ENCODE measurements around the gene PLAGL1. TPM values are rescaled to one million over a fixed set of nuclear protein-coding genes. Genes with fewer than 3 reads are reported as not detected.

PLAGL1 gene
- total and polyA plus RNA-seq, 2 of the 8 experiments (the other 6 are each of a cell fraction or from before 2014, with no cell fraction given) = 0.94 to 1.1 TPM

DNA sequence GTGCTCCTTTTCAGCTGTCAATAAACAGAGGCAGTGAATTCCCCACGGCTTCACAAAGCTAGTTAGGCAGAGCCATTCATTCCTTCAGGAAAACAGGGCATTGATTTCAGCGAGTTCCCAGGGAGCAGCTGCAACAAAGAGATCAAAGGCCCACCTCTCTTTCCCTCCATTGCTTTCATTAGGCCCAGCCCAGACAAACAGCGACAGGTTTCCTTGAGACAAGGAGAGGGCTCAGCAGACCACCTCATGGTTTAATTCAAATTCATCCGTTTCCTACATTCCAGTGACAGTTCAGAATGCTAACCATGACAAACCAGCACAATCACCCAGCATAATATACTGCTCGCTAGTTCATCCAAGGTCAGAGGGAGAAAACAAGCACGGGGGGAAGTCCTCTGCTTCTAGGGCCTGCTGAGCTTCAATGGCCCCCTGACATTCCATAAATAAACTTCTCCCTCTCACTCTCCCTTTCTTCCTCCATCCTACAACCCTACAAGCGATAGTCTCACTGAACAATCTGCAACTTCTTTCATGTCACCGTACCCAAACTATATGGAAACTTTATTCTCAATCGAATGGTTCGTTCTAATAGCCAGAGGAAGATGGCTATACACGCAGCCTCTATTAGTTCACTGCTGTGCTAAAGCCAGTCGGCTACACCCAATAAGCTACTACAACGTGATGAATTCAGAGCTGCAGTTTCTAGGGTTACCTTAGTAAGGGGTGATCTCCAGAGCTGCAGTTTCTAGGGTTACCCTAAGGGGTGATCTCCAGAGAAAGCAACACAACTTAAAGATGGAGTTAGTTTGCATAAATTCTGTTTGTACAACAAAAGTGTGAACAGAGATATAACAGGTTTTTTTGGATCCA is 34.7 kb downstream of the PLAGL1 start (continued):
- TF ChIP-seq, protein P1, sequence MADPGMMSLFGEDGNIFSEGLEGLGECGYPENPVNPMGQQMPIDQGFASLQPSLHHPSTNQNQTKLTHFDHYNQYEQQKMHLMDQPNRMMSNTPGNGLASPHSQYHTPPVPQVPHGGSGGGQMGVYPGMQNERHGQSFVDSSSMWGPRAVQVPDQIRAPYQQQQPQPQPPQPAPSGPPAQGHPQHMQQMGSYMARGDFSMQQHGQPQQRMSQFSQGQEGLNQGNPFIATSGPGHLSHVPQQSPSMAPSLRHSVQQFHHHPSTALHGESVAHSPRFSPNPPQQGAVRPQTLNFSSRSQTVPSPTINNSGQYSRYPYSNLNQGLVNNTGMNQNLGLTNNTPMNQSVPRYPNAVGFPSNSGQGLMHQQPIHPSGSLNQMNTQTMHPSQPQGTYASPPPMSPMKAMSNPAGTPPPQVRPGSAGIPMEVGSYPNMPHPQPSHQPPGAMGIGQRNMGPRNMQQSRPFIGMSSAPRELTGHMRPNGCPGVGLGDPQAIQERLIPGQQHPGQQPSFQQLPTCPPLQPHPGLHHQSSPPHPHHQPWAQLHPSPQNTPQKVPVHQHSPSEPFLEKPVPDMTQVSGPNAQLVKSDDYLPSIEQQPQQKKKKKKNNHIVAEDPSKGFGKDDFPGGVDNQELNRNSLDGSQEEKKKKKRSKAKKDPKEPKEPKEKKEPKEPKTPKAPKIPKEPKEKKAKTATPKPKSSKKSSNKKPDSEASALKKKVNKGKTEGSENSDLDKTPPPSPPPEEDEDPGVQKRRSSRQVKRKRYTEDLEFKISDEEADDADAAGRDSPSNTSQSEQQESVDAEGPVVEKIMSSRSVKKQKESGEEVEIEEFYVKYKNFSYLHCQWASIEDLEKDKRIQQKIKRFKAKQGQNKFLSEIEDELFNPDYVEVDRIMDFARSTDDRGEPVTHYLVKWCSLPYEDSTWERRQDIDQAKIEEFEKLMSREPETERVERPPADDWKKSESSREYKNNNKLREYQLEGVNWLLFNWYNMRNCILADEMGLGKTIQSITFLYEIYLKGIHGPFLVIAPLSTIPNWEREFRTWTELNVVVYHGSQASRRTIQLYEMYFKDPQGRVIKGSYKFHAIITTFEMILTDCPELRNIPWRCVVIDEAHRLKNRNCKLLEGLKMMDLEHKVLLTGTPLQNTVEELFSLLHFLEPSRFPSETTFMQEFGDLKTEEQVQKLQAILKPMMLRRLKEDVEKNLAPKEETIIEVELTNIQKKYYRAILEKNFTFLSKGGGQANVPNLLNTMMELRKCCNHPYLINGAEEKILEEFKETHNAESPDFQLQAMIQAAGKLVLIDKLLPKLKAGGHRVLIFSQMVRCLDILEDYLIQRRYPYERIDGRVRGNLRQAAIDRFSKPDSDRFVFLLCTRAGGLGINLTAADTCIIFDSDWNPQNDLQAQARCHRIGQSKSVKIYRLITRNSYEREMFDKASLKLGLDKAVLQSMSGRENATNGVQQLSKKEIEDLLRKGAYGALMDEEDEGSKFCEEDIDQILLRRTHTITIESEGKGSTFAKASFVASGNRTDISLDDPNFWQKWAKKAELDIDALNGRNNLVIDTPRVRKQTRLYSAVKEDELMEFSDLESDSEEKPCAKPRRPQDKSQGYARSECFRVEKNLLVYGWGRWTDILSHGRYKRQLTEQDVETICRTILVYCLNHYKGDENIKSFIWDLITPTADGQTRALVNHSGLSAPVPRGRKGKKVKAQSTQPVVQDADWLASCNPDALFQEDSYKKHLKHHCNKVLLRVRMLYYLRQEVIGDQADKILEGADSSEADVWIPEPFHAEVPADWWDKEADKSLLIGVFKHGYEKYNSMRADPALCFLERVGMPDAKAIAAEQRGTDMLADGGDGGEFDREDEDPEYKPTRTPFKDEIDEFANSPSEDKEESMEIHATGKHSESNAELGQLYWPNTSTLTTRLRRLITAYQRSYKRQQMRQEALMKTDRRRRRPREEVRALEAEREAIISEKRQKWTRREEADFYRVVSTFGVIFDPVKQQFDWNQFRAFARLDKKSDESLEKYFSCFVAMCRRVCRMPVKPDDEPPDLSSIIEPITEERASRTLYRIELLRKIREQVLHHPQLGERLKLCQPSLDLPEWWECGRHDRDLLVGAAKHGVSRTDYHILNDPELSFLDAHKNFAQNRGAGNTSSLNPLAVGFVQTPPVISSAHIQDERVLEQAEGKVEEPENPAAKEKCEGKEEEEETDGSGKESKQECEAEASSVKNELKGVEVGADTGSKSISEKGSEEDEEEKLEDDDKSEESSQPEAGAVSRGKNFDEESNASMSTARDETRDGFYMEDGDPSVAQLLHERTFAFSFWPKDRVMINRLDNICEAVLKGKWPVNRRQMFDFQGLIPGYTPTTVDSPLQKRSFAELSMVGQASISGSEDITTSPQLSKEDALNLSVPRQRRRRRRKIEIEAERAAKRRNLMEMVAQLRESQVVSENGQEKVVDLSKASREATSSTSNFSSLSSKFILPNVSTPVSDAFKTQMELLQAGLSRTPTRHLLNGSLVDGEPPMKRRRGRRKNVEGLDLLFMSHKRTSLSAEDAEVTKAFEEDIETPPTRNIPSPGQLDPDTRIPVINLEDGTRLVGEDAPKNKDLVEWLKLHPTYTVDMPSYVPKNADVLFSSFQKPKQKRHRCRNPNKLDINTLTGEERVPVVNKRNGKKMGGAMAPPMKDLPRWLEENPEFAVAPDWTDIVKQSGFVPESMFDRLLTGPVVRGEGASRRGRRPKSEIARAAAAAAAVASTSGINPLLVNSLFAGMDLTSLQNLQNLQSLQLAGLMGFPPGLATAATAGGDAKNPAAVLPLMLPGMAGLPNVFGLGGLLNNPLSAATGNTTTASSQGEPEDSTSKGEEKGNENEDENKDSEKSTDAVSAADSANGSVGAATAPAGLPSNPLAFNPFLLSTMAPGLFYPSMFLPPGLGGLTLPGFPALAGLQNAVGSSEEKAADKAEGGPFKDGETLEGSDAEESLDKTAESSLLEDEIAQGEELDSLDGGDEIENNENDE (IDR thresholded peaks at IDR 0.05; ENCODE audit: insufficient replicate concordance, low read length) = peak; percentile 87
- peak in 1 of 2 experiments; percentile 72; a peak in 1 of 3 replicates for TF ChIP-seq EP300 (IDR thresholded peaks at IDR 0.05; ENCODE audit: borderline replicate concordance in 1 of 2, low read depth in 2 of 2, low read length in 2 of 2)
- peak; percentile 39; the same call in 1 of the 2 replicates for TF ChIP-seq POU5F1 (IDR thresholded peaks at IDR 0.05; ENCODE audit: low read depth, low read length)
- TF ChIP-seq HDAC2 (IDR thresholded peaks at IDR 0.05; ENCODE audit: borderline replicate concordance in 1 of 2, low read depth in 2 of 2, low read length in 2 of 2) = peak in 1 of 2 experiments; percentile 12; a peak in 2 of 4 replicates
- peak; percentile 39; the same call in 1 of the 2 replicates for TF ChIP-seq EGR1 (IDR thresholded peaks at IDR 0.05; ENCODE audit: borderline replicate concordance, low read depth, low read length)
- TF ChIP-seq GTF2F1 (IDR thresholded peaks at IDR 0.05; ENCODE audit: borderline replicate concordance, low read depth, low read length) = no peak
- TF ChIP-seq, protein P2, sequence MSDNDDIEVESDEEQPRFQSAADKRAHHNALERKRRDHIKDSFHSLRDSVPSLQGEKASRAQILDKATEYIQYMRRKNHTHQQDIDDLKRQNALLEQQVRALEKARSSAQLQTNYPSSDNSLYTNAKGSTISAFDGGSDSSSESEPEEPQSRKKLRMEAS (IDR thresholded peaks at IDR 0.05) = peak; percentile 72
